HG03432 (cell line): ENCODE data around the gene SEPHS2.
A peak's percentile ranks its signal among the peaks of the same experiment; 100 is the strongest.
"Not testable (repeated sequence)": the region's sequence is repeated elsewhere in the genome, so short reads cannot be mapped to it uniquely, and the experiment has no call there.

ENCODE experiments used
- ATAC-seq: cut with Tn5 transposase; IDR thresholded peaks from one replicate; pipeline ENCODE4 v1.9.1; 2021; ENCODE audit warnings: mild to moderate bottlenecking, moderate library complexity; ENCODE audit not compliant: unreplicated experiment

The SEPHS2 gene

GRCh38 chr16:30399435-30400186 lies 46.1 kb downstream of the SEPHS2 start:
- no peak for ATAC-seq

- ATAC-seq, result no peak
Measured at GRCh38 chr16:30398661-30399434, 46.8 kb downstream of the SEPHS2 start.

- ATAC-seq, result no peak
Measured at GRCh38 chr16:30397776-30398660, 47.7 kb downstream of the SEPHS2 start.

- ATAC-seq, result no peak
Measured at GRCh38 chr16:30397056-30397455, 48.6 kb downstream of the SEPHS2 start.

- ATAC-seq, result not testable (repeated sequence)
Measured at GRCh38 chr16:30396627-30397026, 49.0 kb downstream of the SEPHS2 start.

GRCh38 chr16:30395992-30396585 lies 49.6 kb downstream of the SEPHS2 start:
- ATAC-seq, result no peak

- peak; percentile 68 for ATAC-seq
Measured at GRCh38 chr16:30395155-30395991, 50.3 kb downstream of the SEPHS2 start, which contains the start of gene ZNF48. Gene ZNF48 (plus strand): TSS chr16:30395420. CDS start chr16:30395795, 375 bp downstream.

- no peak for ATAC-seq
Measured at GRCh38 chr16:30394592-30395154, 51.0 kb downstream of the SEPHS2 start.
